NCI-H524 (cell line): Measurements from ENCODE around the gene CLN3.
"Not testable (repeated sequence)": the region's sequence is repeated elsewhere in the genome, so short reads cannot be mapped to it uniquely, and the experiment has no call there.

Experiments used
- DNase-seq, 2 experiments: peaks; one replicate each; lab custom pipeline; 2025; lab: John Stamatoyannopoulos, UW

The CLN3 gene

DNA sequence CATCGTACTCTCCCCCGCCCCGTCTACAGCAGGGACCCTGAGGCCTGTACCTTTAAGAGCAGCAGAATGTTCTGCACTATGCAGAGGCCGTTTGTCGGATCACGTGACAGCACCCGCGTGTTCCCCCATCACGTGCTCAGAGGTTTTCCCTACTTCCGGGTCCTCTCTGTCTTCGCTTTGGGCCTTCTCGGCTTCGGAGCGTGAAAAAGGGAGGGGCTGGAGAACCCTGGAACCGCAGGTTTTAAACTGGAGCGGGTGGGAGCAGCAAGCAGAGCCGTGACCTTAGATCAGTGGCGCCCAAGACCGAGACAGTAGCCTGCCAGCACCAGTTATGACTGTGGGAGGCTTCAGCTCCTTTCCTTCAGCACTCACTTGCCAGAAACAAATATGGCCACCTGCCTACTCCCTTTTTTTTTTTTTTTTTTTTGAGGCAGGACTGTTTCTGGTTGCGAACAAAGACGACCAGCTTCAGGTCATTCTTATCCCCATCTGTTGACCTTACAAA is at the start of gene CLN3:
Gene CLN3, minus strand, starts transcription at position 105 of the 505 bp plus-strand sequence. CDS start 315 bp downstream, outside the sequence.
- DNase-seq, result peak; percentile 94 to 96

DNA sequence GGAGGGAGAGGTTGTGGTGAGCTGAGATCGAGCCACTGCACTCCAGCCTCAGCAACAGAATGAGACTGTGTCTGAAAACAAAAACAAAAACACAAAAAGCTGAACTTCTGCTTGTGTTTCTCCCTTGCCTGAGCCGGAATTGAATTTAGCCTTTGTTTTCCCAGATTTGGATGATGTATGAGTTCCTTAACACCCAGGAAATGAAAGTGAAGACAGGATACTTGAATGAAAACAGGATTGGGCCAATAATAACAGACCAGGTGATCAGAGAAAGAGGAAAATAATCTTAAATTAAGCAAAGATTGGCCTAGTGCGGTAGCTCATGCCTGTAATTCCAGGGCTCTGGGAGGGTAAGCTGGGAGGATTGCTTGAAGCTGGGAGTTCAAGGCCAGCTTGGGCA is 48.5 kb upstream of the CLN3 start:
- no peak for DNase-seq

DNA sequence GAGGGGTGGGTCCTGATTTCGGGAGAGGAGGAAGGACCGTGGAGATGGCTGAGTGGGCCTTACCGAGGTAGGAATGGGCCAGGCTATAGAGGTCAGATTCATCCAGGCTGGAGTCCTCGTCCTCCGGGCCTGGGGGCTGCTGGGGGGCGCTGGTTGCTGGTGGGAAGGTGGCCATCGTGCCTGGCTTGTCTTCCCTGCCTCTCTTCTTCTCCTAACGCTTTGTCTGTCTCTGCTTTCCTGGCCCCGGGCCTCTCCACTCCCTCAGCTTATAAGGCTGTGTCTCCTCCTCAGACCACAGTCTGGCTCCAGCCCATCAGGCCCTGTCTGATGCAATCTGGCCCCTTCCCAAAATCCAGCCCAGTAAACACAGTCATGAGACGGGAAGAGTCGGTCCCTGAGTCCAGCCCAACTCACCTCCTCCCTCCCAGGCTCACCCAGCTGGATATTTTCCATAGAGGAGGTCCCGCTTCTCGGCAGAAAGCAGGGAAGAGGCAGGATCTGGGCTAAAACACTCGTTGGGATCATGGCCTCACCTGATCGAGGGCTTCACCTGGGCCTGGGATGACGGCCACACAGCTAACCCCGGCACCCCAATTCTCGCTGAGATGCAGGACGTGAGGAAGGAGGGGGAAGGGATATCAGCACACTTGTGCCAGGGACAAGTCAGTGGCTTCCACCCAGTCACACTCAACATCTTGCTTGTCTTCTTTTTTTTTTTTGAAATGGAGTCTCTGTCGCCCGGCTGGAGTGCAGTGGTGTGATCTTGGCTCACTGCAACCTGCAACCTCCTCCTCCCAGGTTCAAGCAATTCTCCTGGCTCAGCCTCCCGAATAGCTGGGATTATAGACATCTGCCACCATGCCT is 47.1 kb upstream of the CLN3 start, which contains the start of gene NUPR1:
Gene NUPR1, minus strand, starts transcription at position 242 of the 864 bp plus-strand sequence. Its CDS starts 67 bp downstream, at position 175.
- no peak for DNase-seq

DNA sequence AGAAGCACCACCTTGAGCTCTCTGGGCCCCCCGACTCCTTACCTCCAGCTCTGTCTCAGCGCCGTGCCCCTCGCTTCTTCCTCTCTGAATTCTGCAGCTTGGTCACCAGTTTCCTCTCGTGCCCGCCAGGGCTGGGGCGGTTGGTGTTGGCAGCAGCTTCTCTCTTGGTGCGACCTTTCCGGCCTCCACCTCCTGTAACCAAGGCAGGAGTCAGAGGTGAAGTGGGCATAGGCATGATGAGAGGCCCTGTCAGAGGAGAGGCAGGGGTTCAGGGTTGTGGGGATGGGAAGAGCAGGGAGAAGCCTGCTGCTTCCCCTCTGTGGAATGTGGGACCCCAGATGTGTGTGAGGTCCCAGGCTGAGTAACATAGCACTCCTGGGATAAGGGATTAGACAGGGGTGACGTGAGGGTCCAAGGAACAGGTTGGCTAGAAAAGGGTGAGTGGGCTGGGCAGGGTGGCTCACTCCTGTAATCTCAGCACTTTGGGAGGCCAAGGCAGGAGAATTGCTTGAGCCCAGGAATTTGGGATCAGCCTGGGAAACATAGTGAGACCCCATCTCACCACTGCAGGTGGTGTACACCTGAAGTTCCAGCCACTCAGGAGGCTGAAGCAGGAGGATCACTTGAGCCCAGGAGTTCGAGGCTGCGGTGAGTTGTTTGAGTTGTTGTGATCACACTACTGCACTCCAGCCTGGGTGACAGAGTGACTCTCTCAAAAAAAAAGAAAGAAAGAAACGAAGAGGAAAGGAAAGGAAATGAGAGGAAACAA is 46.3 kb upstream of the CLN3 start:
- no peak for DNase-seq

DNA sequence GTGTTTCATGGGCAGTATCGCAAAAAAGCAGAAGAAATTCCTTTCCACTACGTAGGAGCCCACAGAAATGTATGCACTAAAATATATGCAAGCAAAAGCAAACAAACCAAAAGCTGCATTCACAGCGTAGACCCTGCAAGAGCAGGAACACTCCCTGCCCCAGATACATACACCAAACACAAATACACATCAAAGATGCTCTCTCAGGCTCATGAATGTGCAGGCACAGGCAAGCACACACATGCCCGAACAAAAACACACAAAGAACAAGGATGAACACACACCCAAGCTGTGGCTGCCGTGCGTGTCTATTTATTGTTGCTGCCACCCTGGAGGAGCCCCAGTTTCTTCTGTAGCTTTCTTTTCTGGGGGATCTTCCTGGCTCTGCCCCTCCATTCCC is 45.2 kb upstream of the CLN3 start:
- no peak for DNase-seq

DNA sequence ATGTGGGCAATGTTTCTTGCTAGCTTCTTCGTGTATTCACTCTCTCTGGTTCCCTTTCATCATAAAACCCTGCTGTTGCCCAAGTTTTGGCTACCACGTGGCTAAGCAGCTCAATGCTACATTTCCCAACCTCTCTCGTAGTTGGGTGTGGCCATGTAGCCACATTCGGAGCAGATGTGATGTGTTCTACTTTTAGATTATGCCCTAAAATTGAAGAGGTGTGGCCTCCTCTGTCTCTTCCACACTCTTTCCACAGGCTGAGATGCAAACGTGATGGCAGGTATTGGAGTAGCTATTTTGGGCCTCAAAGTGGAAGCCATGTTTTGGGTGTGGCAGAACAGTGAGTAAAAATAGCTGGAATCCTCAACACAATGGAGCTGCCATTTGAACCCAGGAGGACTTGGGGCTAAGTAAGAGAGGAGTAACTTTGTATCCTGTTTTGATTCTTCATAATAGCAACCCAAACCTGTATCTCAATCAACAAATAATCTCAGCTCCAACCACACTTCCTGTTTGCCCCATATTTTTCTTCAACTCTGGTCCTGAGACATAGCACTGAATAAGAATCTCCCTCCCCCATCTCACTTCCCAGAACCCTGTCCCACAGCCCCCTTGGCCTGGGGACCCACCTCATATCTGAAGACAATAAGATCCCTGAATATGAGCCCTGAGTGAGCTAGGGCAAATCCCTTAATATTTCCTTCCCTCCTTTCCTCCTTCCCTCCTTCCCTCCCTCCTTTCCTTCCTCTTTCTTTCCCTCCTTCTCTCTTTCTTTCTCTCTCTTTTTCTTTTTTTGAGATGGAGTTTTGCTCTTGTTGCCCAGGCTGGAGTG is 42.9 kb upstream of the CLN3 start:
- DNase-seq, result no peak

DNA sequence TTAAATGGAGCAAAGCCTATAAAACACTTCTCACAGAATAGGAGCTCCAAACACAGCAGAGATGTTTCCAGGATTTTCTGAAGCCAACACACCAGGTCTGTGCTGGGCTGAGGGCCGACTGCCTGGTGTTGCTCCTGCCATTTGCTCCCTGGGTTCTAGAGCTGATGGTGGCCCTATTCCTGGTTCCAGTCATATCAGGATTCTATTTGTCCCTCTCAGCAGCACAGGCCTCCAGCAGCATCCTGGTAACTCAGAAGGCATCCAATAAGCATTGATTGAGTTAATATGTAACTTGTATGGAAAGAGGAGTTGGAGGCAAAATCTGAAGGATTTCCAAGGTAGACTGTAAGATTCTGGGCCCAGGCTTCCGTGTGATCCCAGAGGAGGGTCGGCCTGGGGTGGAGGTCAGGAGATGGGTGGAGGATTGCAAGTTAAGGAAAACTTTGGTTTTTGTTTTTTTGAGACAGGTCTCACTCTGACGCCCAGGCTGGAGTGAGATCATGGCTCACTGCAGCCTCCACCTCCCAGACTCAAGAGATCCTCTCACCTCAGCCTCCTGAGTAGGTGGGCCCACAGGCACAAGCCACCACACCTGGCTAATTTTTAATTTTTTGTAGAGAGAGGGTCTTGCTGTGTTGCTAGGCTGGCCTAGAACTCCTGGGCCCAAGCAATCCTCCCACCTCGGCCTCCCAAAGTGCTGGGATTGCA is 41.2 kb upstream of the CLN3 start:
- no peak for DNase-seq

DNA sequence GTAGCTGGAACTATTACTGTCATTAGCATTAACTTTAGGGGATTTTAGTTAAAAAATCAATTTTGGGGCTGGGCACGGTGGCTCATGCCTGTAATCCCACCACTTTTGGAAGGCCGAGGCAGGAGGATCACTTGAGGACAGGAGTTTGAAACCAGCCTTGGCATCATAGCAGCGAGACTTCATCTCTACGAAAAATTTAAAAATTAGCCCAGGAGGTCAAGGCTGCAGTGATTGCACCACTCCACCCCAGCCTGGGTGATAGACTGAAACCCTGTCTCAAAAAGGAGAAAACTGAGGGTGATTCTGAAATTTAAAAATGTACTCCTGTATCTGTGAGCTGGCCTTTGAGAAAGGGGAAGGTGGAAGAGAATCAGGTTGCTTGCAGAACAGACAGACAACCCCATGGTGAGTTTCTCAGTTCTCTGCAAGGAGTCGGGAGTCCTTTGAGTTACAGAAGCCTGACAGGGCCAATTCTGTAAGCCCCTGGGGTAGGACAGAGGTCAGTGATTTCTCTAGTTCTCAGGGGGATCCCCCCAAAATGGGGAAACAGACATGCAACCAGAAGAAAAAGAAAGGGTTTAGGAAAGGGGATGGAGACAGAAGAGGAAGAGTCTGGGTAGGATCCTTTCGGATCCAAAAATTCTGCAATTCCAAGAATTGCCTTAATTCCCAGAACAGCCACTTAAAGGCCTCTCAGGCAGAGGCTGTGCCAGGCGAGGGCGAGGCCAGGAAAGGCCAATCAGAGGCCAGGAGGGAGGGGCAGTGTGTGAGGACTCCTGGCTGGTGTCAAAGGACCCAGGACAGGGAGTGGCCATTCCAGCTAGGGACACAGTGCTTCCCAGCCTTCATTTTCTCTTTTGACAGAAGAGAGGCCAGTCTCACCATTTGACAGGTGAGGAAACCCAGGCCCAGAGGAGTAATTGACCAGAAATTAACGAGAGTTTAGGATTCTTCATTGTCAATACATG is 40.2 kb upstream of the CLN3 start:
- no peak for DNase-seq

DNA sequence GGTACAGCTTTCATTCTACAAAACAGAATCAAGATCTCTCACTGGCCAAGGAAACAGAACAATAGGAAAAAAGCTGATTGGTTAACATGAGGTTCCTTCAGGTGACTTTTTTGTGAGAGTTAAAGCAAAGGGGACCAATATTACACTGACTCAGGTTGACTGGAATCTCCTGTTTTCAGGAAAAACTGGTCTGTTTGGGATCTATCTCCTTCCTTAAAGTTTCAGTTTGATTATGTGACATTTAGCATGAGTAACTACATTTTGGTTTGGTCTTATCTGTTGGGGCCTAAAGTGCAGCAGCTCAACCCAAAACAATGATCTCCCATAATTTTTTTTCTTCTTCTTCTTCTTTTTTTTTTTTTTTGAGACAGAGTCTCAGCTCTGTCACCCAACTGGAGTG is 37.2 kb upstream of the CLN3 start:
- DNase-seq, result no peak

DNA sequence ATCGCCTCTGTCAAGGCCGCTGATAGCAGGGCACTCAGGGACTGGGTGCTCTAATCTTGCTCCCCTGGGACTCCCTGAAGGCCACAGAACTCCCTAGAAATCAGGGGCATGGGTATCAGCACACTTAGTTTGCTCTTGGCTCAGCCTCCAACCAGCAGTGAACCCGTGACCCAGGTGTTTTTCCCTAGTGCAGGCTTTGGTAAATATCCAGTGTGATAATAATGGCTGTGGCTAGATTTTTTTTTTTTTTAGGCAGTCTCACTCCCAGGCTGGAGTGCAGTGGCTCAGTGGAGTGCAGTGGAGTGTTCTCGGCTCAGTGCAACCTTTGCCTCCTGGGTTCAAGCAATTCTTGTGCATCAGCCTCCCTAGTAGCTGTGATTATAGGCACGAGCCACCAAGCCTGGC is 36.6 kb upstream of the CLN3 start:
- no peak for DNase-seq

DNA sequence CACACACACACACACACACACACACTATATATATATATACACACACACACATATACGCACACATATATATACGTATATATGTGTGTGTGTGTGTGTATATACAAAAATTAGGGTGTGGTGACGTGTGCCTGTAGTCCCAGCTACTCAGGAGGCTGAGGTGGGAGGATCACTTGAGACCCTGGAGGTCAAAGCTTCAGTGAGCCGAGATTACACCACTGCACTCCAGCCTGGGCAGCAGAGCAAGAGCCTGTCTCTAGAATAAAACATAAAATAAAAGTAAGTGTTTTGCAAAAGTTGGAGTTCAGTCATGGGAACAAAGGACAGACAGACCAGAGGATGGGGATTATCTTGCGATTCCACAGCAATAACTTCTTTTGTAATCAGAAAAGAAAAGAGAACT is 36.1 kb upstream of the CLN3 start:
- DNase-seq, result no peak

DNA sequence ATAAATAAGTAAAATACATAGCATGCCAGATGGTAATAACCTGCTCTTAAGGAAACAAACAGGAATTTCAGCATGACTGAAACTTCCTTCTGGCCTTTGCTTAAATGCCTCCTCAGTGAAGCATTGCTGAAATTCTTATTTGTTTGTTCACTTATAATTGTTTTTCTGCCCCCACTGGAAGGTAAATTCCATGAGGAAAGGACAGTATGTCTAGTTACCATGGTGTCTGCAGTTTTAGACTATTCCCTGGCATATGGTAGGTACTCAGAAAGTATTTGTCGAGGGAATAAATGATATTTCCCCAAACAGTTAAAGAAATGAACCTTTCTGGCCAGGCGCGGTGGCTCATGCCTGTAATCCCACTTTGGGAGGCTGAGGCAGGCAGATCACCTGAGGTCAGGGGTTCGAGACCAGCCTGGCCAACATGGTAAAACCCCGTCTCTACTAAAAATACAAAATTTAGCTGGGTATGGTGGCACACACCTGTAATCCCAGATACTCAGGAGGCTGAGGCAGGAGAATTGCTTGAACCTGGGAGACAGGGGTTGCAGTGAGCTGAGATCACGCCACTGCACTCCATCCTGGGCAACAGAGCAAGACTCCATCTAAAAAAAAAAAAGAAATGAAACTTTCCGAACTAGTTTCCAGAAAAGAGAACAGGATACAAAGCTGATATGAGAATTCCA is 35.4 kb upstream of the CLN3 start:
- not testable (repeated sequence) for DNase-seq

DNA sequence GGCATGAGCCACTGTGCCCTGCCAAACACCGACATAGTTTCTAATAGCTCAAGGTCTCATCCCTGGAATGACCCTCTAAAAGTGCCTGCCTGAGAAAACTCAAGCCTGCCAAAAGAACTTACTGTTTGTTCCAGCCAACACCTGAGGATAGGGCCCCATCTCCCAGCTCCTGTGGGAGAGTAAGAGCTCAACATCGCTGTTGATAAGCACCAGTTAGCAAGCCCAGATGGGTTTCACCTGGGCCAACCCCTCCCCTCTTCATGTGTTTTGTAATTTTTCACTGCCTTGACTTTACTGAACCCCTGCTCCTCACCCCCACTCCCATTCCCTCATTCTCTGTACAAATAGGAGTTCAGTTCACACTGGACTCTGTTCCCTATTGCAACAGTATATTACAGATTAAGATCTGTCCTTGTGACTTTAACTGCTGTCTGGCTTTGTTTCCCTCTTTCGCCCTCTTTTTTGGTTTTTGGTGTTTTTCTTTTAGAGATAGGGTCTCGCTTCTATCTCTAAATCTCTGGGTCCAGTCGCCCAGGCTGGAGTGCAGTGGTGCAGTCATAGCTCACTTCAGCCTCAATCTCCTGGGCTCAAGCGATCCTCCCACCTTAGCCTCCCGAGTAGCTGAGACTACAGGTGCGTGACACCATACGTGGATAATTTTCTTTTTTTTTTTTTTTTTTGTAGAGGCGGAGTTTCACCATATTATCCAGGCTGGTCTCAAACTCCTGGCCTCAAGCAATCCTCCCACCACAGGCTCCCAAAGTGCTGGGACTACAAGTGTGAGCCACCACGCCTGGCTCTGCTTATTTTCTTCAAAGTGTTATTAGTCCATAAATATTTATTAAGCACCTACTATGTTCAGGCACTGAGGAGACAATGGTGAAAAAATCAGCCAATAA is 34.6 kb upstream of the CLN3 start:
- DNase-seq, result no peak

DNA sequence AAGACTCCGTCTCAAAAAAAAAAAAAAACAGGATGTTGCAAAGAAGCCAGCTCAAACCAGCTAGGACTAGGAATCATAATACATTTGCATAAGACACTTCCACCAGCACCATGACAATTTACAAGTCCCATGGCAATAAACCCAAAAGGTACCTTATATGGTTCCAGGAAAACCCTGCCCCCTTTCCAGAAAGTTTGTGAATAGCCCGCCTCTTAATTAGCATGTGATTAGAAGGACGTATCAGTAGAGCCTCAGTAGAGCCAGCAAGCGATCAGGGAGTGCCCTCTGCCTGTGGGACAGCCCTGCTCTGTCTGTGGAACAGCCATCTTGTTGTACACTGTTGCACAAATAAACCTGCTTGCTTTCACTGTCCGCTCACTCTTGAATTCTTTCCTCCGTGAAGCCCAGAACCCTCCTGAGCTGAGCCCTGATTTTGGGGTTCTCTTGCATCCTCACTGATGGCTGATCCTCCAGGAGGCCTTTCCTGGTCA is 32.9 kb upstream of the CLN3 start:
- no peak for DNase-seq

DNA sequence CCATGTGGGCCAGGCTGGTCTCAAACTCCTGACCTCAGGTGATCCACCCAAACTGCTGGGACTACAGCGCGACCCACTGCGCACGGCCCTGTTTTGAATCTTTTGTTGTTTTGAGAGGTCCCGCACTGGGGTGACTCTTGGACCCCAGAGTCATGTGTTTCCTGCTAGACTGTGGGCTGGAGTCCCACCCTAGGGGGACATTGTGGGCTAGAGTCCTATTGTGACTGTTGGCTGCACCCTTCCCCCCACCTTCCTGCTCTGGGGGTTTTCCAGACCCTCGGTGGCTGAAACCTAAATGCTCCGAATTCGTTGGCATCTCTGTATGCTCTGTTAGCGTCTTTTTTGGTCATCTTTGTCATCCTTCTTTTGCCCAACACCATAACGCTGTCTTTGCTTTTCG is 30.9 kb upstream of the CLN3 start:
- no peak for DNase-seq

DNA sequence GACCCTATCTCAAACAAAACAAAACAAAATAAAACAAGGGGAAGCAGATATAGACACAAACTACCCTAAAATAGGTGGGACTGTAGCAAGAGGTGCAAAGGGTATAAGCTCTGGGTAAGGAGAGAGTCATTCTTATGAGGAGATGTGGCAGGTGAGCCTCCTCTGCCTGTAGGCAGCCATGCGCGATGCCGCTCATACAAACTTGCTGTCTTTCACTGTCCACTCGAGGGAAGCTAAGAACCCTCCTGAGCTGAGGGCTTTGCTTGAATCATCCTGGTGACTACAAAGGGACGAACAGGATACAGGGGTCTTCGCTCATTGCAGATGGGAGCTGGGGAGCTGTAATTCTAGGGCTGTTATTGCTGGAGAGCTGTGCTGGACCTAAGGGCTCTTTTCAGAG is 29.6 kb upstream of the CLN3 start:
- DNase-seq, result no peak

DNA sequence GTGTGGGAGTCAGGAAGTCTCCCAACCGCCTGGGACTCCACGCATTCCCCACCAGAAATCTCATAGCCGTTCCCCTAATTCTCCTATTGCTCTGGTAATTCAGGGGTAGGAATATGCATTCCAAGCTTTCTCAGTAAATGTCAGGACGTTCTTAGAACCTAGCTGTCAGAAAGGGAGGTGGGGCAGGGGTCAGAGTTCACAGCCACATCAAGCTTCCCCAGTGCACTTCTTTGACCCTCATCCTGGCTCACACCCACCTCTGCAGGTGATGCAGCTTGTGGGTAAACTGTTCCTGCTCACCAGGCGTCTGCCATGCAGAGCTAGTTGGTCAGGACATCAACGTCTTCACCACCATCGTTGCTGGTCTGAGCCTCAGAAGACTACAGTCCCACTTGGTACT is 28.8 kb upstream of the CLN3 start:
- no peak for DNase-seq

DNA sequence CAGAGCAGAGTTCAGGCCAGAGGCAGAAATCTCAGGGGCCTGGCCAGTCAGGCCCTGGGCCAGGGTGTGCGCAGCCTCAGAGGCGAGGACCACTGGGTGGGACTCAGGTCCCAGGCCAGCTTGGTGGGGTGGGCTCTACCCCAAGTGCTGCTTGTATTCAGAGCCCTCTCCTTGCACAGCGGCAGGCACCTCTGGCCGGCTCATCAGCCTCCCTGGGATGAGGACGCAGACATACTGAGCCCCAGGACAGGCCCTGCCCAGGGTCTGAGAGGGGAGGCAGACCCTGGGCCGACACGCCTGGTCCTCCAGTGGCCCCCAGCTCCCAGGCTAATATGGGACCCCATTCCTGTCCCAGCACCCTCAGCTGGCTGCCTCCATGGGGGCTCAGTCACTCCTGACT is 22.4 kb upstream of the CLN3 start:
- DNase-seq, result no peak
